NCI-H2196 (cell line): ENCODE results near the gene GSTP1.
A peak's percentile ranks its signal among the peaks of the same experiment; 100 is the strongest.
"Not testable (repeated sequence)": the region's sequence is repeated elsewhere in the genome, so short reads cannot be mapped to it uniquely, and the experiment has no call there.

ENCODE experiments used
- DNase-seq: peaks from one replicate; lab custom pipeline; 2025; ENCODE audit not compliant: unreplicated experiment; lab: John Stamatoyannopoulos, UW

The GSTP1 gene

GRCh38 chr11:67594480-67594879, 10.9 kb downstream of the GSTP1 start:
- no peak for DNase-seq

GRCh38 chr11:67596753-67597300, 13.2 kb downstream of the GSTP1 start:
- no peak for DNase-seq

GRCh38 chr11:67597458-67597857, 13.8 kb downstream of the GSTP1 start:
- not testable (repeated sequence) for DNase-seq

- not testable (repeated sequence) for DNase-seq
Measured at GRCh38 chr11:67597963-67598362, 14.4 kb downstream of the GSTP1 start.

GRCh38 chr11:67599149-67599548, 15.5 kb downstream of the GSTP1 start:
- DNase-seq: no peak

GRCh38 chr11:67600324-67601029, 16.9 kb downstream of the GSTP1 start:
- DNase-seq: no peak

- DNase-seq: no peak
Measured at GRCh38 chr11:67601098-67601497, 17.5 kb downstream of the GSTP1 start.

GRCh38 chr11:67604119-67604518, 20.5 kb downstream of the GSTP1 start:
- not testable (repeated sequence) for DNase-seq

- DNase-seq: no peak
Measured at GRCh38 chr11:67604815-67605214, 21.2 kb downstream of the GSTP1 start.

- no peak for DNase-seq
Measured at GRCh38 chr11:67605231-67606011, 21.8 kb downstream of the GSTP1 start.

GRCh38 chr11:67606093-67606491, 22.5 kb downstream of the GSTP1 start:
- no peak for DNase-seq

GRCh38 chr11:67606492-67607295, 23.1 kb downstream of the GSTP1 start, which contains the start of gene NDUFV1:
NDUFV1 (plus strand) TSS chr11:67606936; CDS start chr11:67607005, 69 bp downstream.
- DNase-seq: peak; percentile 98

- no peak for DNase-seq
Measured at GRCh38 chr11:67607507-67607906, 23.9 kb downstream of the GSTP1 start.

- no peak for DNase-seq
Measured at GRCh38 chr11:67608486-67608885, 24.9 kb downstream of the GSTP1 start.

GRCh38 chr11:67609316-67609715, 25.7 kb downstream of the GSTP1 start:
- no peak for DNase-seq

- DNase-seq: no peak
Measured at GRCh38 chr11:67610302-67610868, 26.8 kb downstream of the GSTP1 start.

- DNase-seq: no peak
Measured at GRCh38 chr11:67611165-67611564, 27.6 kb downstream of the GSTP1 start.

- DNase-seq: no peak
Measured at GRCh38 chr11:67611704-67612587, 28.3 kb downstream of the GSTP1 start.

GRCh38 chr11:67612751-67613150, 29.1 kb downstream of the GSTP1 start:
- DNase-seq: no peak
